Uterus (tissue), 2 donors: ENCODE measurements around the gene PARD3.

Experiments used
- CTCF ChIP-seq, 4 experiments: fragments of 200-600 bp in 2 of 4; fragments of 450-650 bp in 2 of 4; sonication (generic) in 2 of 4; IDR thresholded peaks; one replicate each; pipeline ENCODE4 v1.5.1; 2016 to 2019; ENCODE audit warnings: antibody characterized with exemption in 4 of 4, mild to moderate bottlenecking in 2 of 4, moderate library complexity in 1 of 4
- POLR2A ChIP-seq, 2 donors: fragments of 450-650 bp; IDR thresholded peaks; one replicate each; pipeline ENCODE4 v1.6.1; 2016; ENCODE audit warnings: antibody characterized with exemption in 2 of 2, mild to moderate bottlenecking in 1 of 2, moderate library complexity in 1 of 2

GRCh38 chr10:34107626-34108516, 707.2 kb downstream of the PARD3 start:
- no peak for TF ChIP-seq POLR2A (IDR thresholded peaks at IDR 0.05)
- no peak for TF ChIP-seq CTCF (IDR thresholded peaks at IDR 0.05)
